Cardiac atrium fibroblast (primary cell): Measurements from ENCODE around the gene POLR2J3. TPM values are rescaled to one million over a fixed set of nuclear protein-coding genes. Genes with fewer than 3 reads are reported as not detected.

Source experiments
- total RNA-seq: library from RNA; depleted of rRNA; stranded (reverse); fragments of >200 nt; gene quantifications from 2 replicates; pipeline ENCODE4 v1.2.3, GENCODE V29; 2015

Gene POLR2J3
- 3.6 and 5.3 TPM in 2 replicates for total RNA-seq

GRCh38 chr7:102572261-102573239 is at the start of gene POLR2J3:
POLR2J3 (minus strand) TSS chr7:102572583; CDS start chr7:102572521, 62 bp downstream.

GRCh38 chr7:102616507-102617125 is 44.2 kb upstream of the POLR2J3 start, which contains the start of gene RASA4:
RASA4 (minus strand) TSS chr7:102616756; CDS start chr7:102616689, 67 bp downstream.

GRCh38 chr7:102550808-102551422 is 21.5 kb downstream of the POLR2J3 start, which contains the start of gene SPDYE2:
SPDYE2 (plus strand) TSS chr7:102551226; CDS start chr7:102553256, 2,030 bp downstream.

GRCh38 chr7:102543596-102543995 is 28.8 kb downstream of the POLR2J3 start, which contains the start of gene UPK3BL2:
UPK3BL2 (minus strand) TSS chr7:102543696; CDS start chr7:102543636, 60 bp downstream.

GRCh38 chr7:102517550-102518147 is 54.7 kb downstream of the POLR2J3 start, which contains the start of gene RASA4B:
RASA4B (minus strand) TSS chr7:102517777; CDS start chr7:102517710, 67 bp downstream.

Other genes starting within 250 kb of the POLR2J3 start
- not detected in 2 replicates for gene SPDYE6, start 216.1 kb downstream of the POLR2J3 start, total RNA-seq
- gene PRKRIP1, start 176.2 kb downstream of the POLR2J3 start, total RNA-seq, result 14.4 and 15.7 TPM in 2 replicates
- gene ORAI2, start 139.0 kb downstream of the POLR2J3 start, total RNA-seq, result 38.6 and 39.9 TPM in 2 replicates
- 7.4 and 20.3 TPM in 2 replicates for gene ALKBH4, start 107.7 kb downstream of the POLR2J3 start, total RNA-seq
- gene LRWD1, start 107.6 kb downstream of the POLR2J3 start, total RNA-seq, result 5.6 and 13.9 TPM in 2 replicates
- gene POLR2J, start 93.7 kb downstream of the POLR2J3 start, total RNA-seq, result 26.4 and 27.4 TPM in 2 replicates
- 0.18 and 1.1 TPM in 2 replicates for gene RASA4B, start 54.8 kb downstream of the POLR2J3 start, total RNA-seq
- gene UPK3BL2, start 28.9 kb downstream of the POLR2J3 start, total RNA-seq, result 0.65 TPM in 1 of 2 replicates, not detected in the other
- not detected in 2 replicates for gene SPDYE2, start 21.4 kb downstream of the POLR2J3 start, total RNA-seq
- 1.3 and 12.0 TPM in 2 replicates for gene RASA4, start 44.2 kb upstream of the POLR2J3 start, total RNA-seq
- 8.3 and 10.3 TPM in 2 replicates for gene UPK3BL1, start 70.2 kb upstream of the POLR2J3 start, total RNA-seq
- not detected in 2 replicates for gene SPDYE2B, start 77.7 kb upstream of the POLR2J3 start, total RNA-seq
- gene POLR2J2, start 99.1 kb upstream of the POLR2J3 start, total RNA-seq, result 1.6 TPM in 1 of 2 replicates, not detected in the other
- 3.1 and 5.5 TPM in 2 replicates for gene FAM185A, start 176.4 kb upstream of the POLR2J3 start, total RNA-seq